SK-N-SH (cell line): ENCODE data around the gene FGD6. TPM values are rescaled to one million over a fixed set of nuclear protein-coding genes. Genes with fewer than 3 reads are reported as not detected.

Source experiments
- CTCF ChIA-PET: fragments of 300-600, 350-600 bp; formaldehyde crosslinking; extraction: SDS; loops from one replicate; lab custom pipeline; 2021; lab: Yijun Ruan, JAX
- POLR2A ChIA-PET: fragments of 350-600 bp; sonication (Branson Sonifier 250); formaldehyde crosslinking; extraction: SDS; loops from one replicate; lab custom pipeline; 2020; ENCODE audit warnings: antibody characterized with exemption, inconsistent platforms; lab: Yijun Ruan, JAX
- DNase-seq: peaks from one replicate; pipeline ENCODE4 v3.0.0; 2012
- H2AFZ ChIP-seq: fragments of 200-600 bp; sonication (generic); 2 replicates; pipeline ENCODE4 v1.8.1; 2016; ENCODE audit warnings: antibody characterized with exemption, mild to moderate bottlenecking, low read depth
- H3F3A ChIP-seq: fragments of 200-600 bp; sonication (generic); replicated peaks from 2 replicates; pipeline ENCODE3; 2016; ENCODE audit warnings: antibody characterized with exemption, mild to moderate bottlenecking; ENCODE audit not compliant: insufficient read depth
- H3K27ac ChIP-seq, 2 experiments: fragments of 200-500 bp in 1 of 2; fragments of 200-600 bp in 1 of 2; sonication (Bioruptor generic) in 1 of 2; sonication (generic), shearing (Covaris generic) in 1 of 2; 2 replicates each; pipeline versions ENCODE4 v1.5.1 to v1.6.1; 2014 to 2016; ENCODE audit warnings: low read depth in 2 of 2, inconsistent platforms in 1 of 2, low read length in 1 of 2, mild to moderate bottlenecking in 1 of 2, mixed read lengths in 1 of 2
- H3K27me3 ChIP-seq: fragments of 200-600 bp; sonication (generic), shearing (Covaris generic); 2 replicates; pipeline ENCODE4 v1.6.1; 2016; ENCODE audit warnings: mixed run types; ENCODE audit not compliant: insufficient read depth
- H3K36me3 ChIP-seq, 2 experiments: fragments of 200-500 bp in 1 of 2; fragments of 200-600 bp in 1 of 2; sonication (Bioruptor generic) in 1 of 2; sonication (generic) in 1 of 2; replicated peaks in 1 of 2; 2 replicates each; pipeline versions ENCODE3 to v1.5.1; 2014 to 2016; ENCODE audit warnings: low read length in 1 of 2, mild to moderate bottlenecking in 1 of 2; ENCODE audit not compliant: insufficient read depth in 2 of 2, control insufficient read depth in 1 of 2
- H3K4me1 ChIP-seq, 2 experiments: fragments of 200-500 bp in 1 of 2; fragments of 200-600 bp in 1 of 2; sonication (Bioruptor generic) in 1 of 2; sonication (generic), shearing (Covaris generic) in 1 of 2; 2 replicates each; pipeline versions ENCODE4 v1.5.1 to v1.6.1; 2014 to 2016; ENCODE audit warnings: low read depth in 1 of 2, low read length in 1 of 2, mixed run types in 1 of 2; ENCODE audit not compliant: insufficient read depth in 2 of 2, control insufficient read depth in 1 of 2
- H3K4me2 ChIP-seq: fragments of 200-600 bp; sonication (generic), shearing (Covaris generic); 2 replicates; pipeline ENCODE4 v1.6.1; 2017; ENCODE audit warnings: mixed run types
- H3K4me3 ChIP-seq, 2 experiments: fragments of 200-500 bp in 1 of 2; fragments of 200-600 bp in 1 of 2; sonication (Bioruptor generic) in 1 of 2; sonication (generic), shearing (Covaris generic) in 1 of 2; 2 replicates each; pipeline versions ENCODE4 v1.5.1 to v1.8.1; 2014 to 2016; ENCODE audit warnings: low read depth in 2 of 2, inconsistent platforms in 1 of 2, low read length in 1 of 2, mild to moderate bottlenecking in 1 of 2, mixed read lengths in 1 of 2, moderate library complexity in 1 of 2
- H3K79me2 ChIP-seq: fragments of 200-600 bp; sonication (generic); 2 replicates; pipeline ENCODE4 v1.8.1; 2017; ENCODE audit warnings: mild to moderate bottlenecking; ENCODE audit not compliant: insufficient read depth
- H3K9ac ChIP-seq: fragments of 200-600 bp; sonication (generic); 2 replicates; pipeline ENCODE4 v1.6.1; 2017; ENCODE audit warnings: mixed run types
- H3K9me2 ChIP-seq: fragments of 200-600 bp; sonication (generic); 2 replicates; pipeline ENCODE4 v1.6.1; 2017; ENCODE audit warnings: mixed run types
- H3K9me3 ChIP-seq: fragments of 200-600 bp; sonication (generic); 2 replicates; pipeline ENCODE4 v1.6.1; 2017; ENCODE audit warnings: mixed run types, mild to moderate bottlenecking, moderate library complexity
- H4K20me1 ChIP-seq: fragments of 200-600 bp; sonication (generic); 2 replicates; pipeline ENCODE4 v1.6.1; 2017; ENCODE audit warnings: mild to moderate bottlenecking, mixed run types; ENCODE audit not compliant: insufficient read depth
- ELF1 ChIP-seq: IDR thresholded peaks from 2 replicates; pipeline ENCODE4 v1.4.0; 2012
- EP300 ChIP-seq, 2 experiments: IDR thresholded peaks; 2 replicates each; pipeline versions ENCODE4 v1.4.0 to v1.6.1; 2012; ENCODE audit warnings: borderline replicate concordance in 1 of 2, low read depth in 1 of 2, low read length in 1 of 2
- EZH2phosphoT487 ChIP-seq: fragments of 200-600 bp; sonication (generic); IDR thresholded peaks from 2 replicates; pipeline ENCODE4 v1.6.1; 2017; ENCODE audit warnings: low read depth, mixed run types, mild to moderate bottlenecking, antibody characterized with exemption, moderate library complexity, borderline replicate concordance
- FOXJ3 ChIP-seq: sonication (generic); formaldehyde crosslinking; IDR thresholded peaks from 2 replicates; pipeline ENCODE4 v1.5.1; 2020; ENCODE audit warnings: mild to moderate bottlenecking, missing genetic modification reagents
- GATA2 ChIP-seq: sonication (generic); formaldehyde crosslinking; IDR thresholded peaks from 2 replicates; pipeline ENCODE4 v1.5.0; 2020; ENCODE audit warnings: mild to moderate bottlenecking, missing genetic modification reagents
- MEF2A ChIP-seq: IDR thresholded peaks from 2 replicates; pipeline ENCODE4 v1.4.0; 2012; ENCODE audit warnings: low read depth, borderline replicate concordance
- NFIC ChIP-seq: IDR thresholded peaks from 2 replicates; pipeline ENCODE4 v1.4.0; 2012; ENCODE audit warnings: borderline replicate concordance
- RAD21 ChIP-seq: IDR thresholded peaks from 2 replicates; pipeline ENCODE4 v1.6.1; 2012; ENCODE audit warnings: mild to moderate bottlenecking, low read length
- RCOR1 ChIP-seq: fragments of 150-350 bp; IDR thresholded peaks from 2 replicates; pipeline ENCODE4 v1.6.1; 2017; ENCODE audit warnings: antibody characterized with exemption, low read length
- RFX5 ChIP-seq: IDR thresholded peaks from 2 replicates; pipeline ENCODE4 v1.6.1; 2012; ENCODE audit warnings: mild to moderate bottlenecking, improper control_type of control experiment, low read length
- RXRA ChIP-seq: IDR thresholded peaks from 2 replicates; pipeline ENCODE4 v1.4.0; 2012; ENCODE audit warnings: low read depth, mild to moderate bottlenecking, borderline replicate concordance
- SMC3 ChIP-seq: IDR thresholded peaks from 2 replicates; pipeline ENCODE4 v1.6.1; 2012; ENCODE audit warnings: low read depth, low read length, improper control_type of control experiment
- TAF1 ChIP-seq: IDR thresholded peaks from 2 replicates; pipeline ENCODE4 v1.6.1; 2012; ENCODE audit warnings: low read depth, mild to moderate bottlenecking, low read length, moderate library complexity, borderline replicate concordance
- YY1 ChIP-seq: IDR thresholded peaks from 2 replicates; pipeline ENCODE4 v1.4.0; 2012; ENCODE audit warnings: low read depth, mild to moderate bottlenecking
- polyA plus RNA-seq, 3 experiments: library from polyadenylated mRNA; depleted of rRNA; stranded (reverse); fragments of >200 nt; gene quantifications; 2 replicates each; pipeline ENCODE4 v1.2.3, GENCODE V29; 2012
- TF ChIP-seq, protein P1 (sequence below): IDR thresholded peaks from 2 replicates; pipeline ENCODE4 v1.4.0; 2012; ENCODE audit warnings: low read depth, borderline replicate concordance
- TF ChIP-seq, protein P2 (sequence below): IDR thresholded peaks from 2 replicates; pipeline ENCODE4 v1.6.1; 2012; ENCODE audit warnings: mild to moderate bottlenecking, low read depth, low read length, moderate library complexity
- TF ChIP-seq, protein P3 (sequence below): IDR thresholded peaks from 2 replicates; pipeline ENCODE4 v1.4.0; 2012; ENCODE audit warnings: low read depth, borderline replicate concordance
- TF ChIP-seq, protein P4 (sequence below): fragments of 150-350 bp; IDR thresholded peaks from 2 replicates; pipeline ENCODE4 v1.6.1; 2016; ENCODE audit warnings: mild to moderate bottlenecking, low read depth, low read length

The FGD6 gene
- polyA plus RNA-seq, 1 of the 3 experiments (the other 2 are of a cell fraction): 2.8 TPM

DNA sequence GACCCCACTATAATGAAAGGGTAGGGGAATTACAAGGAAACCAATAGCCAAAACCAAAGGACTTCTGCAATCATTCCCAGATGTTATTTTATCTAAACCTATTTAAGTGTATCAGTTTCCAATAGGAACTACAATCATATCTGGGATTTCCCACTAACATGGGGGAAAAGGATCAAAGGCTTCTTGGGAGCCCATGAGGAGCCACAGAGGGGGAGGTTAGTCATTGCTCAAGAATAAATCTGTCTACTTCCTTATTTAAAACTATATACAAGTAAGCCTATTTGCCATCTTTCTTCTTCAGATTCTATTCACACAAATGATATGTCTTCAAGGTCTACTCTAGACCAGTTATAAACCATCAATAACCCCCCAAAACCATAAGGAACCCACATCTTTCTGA is 33.1 kb downstream of the FGD6 start:
- DNase-seq: no peak
- H3K4me3 ChIP-seq: no peak overlapping the region
- no peaks in the 10 kb centered on the region; a peak in 1 of 4 replicates for H3K4me1 ChIP-seq
- peaks cover 6% of the 10 kb centered on the region for H3F3A ChIP-seq
- H3K9me2 ChIP-seq: no peaks in the 10 kb centered on the region
- no peak overlapping the region for H3K9ac ChIP-seq
- H2AFZ ChIP-seq: no peak overlapping the region
- POLR2A ChIA-PET: no interaction called here
- no peaks in the 10 kb centered on the region for H3K27me3 ChIP-seq
- no peaks in the 10 kb centered on the region for H4K20me1 ChIP-seq
- no peaks in the 10 kb centered on the region for H3K79me2 ChIP-seq
- H3K9me3 ChIP-seq: no peaks in the 10 kb centered on the region
- TF ChIP-seq, protein P1, sequence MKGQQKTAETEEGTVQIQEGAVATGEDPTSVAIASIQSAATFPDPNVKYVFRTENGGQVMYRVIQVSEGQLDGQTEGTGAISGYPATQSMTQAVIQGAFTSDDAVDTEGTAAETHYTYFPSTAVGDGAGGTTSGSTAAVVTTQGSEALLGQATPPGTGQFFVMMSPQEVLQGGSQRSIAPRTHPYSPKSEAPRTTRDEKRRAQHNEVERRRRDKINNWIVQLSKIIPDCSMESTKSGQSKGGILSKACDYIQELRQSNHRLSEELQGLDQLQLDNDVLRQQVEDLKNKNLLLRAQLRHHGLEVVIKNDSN: no peak
- TF ChIP-seq EP300 (IDR thresholded peaks at IDR 0.05; ENCODE audit: borderline replicate concordance in 1 of 2, low read depth in 1 of 2, low read length in 1 of 2) (no peak), NFIC (no peak), TAF1 (no peak), RAD21 (no peak), RXRA (no peak), ELF1 (no peak), SMC3 (no peak), FOXJ3 (CRISPR knock-in tag) (no peak), YY1 (no peak), RCOR1 (no peak), GATA2 (CRISPR knock-in tag) (no peak), RFX5 (no peak), EZH2phosphoT487 (no peak), MEF2A (no peak)
- TF ChIP-seq, protein P2, sequence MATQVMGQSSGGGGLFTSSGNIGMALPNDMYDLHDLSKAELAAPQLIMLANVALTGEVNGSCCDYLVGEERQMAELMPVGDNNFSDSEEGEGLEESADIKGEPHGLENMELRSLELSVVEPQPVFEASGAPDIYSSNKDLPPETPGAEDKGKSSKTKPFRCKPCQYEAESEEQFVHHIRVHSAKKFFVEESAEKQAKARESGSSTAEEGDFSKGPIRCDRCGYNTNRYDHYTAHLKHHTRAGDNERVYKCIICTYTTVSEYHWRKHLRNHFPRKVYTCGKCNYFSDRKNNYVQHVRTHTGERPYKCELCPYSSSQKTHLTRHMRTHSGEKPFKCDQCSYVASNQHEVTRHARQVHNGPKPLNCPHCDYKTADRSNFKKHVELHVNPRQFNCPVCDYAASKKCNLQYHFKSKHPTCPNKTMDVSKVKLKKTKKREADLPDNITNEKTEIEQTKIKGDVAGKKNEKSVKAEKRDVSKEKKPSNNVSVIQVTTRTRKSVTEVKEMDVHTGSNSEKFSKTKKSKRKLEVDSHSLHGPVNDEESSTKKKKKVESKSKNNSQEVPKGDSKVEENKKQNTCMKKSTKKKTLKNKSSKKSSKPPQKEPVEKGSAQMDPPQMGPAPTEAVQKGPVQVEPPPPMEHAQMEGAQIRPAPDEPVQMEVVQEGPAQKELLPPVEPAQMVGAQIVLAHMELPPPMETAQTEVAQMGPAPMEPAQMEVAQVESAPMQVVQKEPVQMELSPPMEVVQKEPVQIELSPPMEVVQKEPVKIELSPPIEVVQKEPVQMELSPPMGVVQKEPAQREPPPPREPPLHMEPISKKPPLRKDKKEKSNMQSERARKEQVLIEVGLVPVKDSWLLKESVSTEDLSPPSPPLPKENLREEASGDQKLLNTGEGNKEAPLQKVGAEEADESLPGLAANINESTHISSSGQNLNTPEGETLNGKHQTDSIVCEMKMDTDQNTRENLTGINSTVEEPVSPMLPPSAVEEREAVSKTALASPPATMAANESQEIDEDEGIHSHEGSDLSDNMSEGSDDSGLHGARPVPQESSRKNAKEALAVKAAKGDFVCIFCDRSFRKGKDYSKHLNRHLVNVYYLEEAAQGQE: no peak
- TF ChIP-seq, protein P3, sequence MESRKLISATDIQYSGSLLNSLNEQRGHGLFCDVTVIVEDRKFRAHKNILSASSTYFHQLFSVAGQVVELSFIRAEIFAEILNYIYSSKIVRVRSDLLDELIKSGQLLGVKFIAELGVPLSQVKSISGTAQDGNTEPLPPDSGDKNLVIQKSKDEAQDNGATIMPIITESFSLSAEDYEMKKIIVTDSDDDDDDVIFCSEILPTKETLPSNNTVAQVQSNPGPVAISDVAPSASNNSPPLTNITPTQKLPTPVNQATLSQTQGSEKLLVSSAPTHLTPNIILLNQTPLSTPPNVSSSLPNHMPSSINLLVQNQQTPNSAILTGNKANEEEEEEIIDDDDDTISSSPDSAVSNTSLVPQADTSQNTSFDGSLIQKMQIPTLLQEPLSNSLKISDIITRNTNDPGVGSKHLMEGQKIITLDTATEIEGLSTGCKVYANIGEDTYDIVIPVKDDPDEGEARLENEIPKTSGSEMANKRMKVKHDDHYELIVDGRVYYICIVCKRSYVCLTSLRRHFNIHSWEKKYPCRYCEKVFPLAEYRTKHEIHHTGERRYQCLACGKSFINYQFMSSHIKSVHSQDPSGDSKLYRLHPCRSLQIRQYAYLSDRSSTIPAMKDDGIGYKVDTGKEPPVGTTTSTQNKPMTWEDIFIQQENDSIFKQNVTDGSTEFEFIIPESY: no peak
- TF ChIP-seq, protein P4, sequence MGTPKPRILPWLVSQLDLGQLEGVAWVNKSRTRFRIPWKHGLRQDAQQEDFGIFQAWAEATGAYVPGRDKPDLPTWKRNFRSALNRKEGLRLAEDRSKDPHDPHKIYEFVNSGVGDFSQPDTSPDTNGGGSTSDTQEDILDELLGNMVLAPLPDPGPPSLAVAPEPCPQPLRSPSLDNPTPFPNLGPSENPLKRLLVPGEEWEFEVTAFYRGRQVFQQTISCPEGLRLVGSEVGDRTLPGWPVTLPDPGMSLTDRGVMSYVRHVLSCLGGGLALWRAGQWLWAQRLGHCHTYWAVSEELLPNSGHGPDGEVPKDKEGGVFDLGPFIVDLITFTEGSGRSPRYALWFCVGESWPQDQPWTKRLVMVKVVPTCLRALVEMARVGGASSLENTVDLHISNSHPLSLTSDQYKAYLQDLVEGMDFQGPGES: no peak
- TF ChIP-seq, all 33 proteins: peak for 0
- CTCF ChIA-PET: no interaction called here
- Histone ChIP-seq H3K36me3 (no peaks in the 10 kb centered on the region), H3K27ac (no peak overlapping the region), H3K4me2 (no peak overlapping the region)
